ENCODE measurements around the gene HIPK2. TPM values are rescaled to one million over a fixed set of nuclear protein-coding genes. Genes with fewer than 3 reads are reported as not detected.

Gene HIPK2
- total and polyA plus RNA-seq, 8 donors: 3.4 to 103 (median 38.6) TPM

GRCh38 chr7:139681812-139682135 lies 96.0 kb downstream of the HIPK2 start:
- 88 to 97% (median 89%) methylated on average over 4 of the region's 4 CpGs for WGBS, 5 donors

GRCh38 chr7:139681463-139681755 lies 96.4 kb downstream of the HIPK2 start:
- TF ChIP-seq CTCF (IDR thresholded peaks at IDR 0.05): no peak
- no peak for TF ChIP-seq POLR2A (IDR thresholded peaks at IDR 0.05)
- TF ChIP-seq EP300 (IDR thresholded peaks at IDR 0.05): no peak
- no peak for TF ChIP-seq POLR2AphosphoS5 (IDR thresholded peaks at IDR 0.05)
- DNase-seq: no peak

More at GRCh38 chr7:139681812-139682135, 96.0 kb downstream of the HIPK2 start:
- intact Hi-C loops (cut with DNase I; ENCODE audit: low total_unique reads): no loop called here
- peaks cover 0 to 8% (median 2%) of the 10 kb centered on the region in 4 donors for H3K9me3 ChIP-seq
- no peak for DNase-seq
- H3K4me1 ChIP-seq: peaks cover 30 to 59% (median 50%) of the 10 kb centered on the region in 4 donors
- H3K4me3 ChIP-seq: no peak overlapping the region
- H3K27me3 ChIP-seq: no peaks in the 10 kb centered on the region
- H3K36me3 ChIP-seq: peaks cover 0 to 8% (median 6%) of the 10 kb centered on the region in 4 donors
- TF ChIP-seq POLR2AphosphoS5 (IDR thresholded peaks at IDR 0.05): no peak
- no peak for TF ChIP-seq POLR2A (IDR thresholded peaks at IDR 0.05)
- TF ChIP-seq CTCF (IDR thresholded peaks at IDR 0.05): no peak
- no peak for TF ChIP-seq EP300 (IDR thresholded peaks at IDR 0.05)
- H3K27ac ChIP-seq: peak overlapping the region; percentile 6 to 88 (median 81)

GRCh38 chr7:139680676-139681462 lies 96.9 kb downstream of the HIPK2 start:
- Histone ChIP-seq H3K4me1 (peaks cover 30 to 61% (median 52%) of the 10 kb centered on the region in 4 donors), H3K27me3 (no peaks in the 10 kb centered on the region), H3K36me3 (peaks cover 0 to 8% (median 5%) of the 10 kb centered on the region in 4 donors), H3K27ac (peak overlapping the region; percentile 75 to 88 (median 82)), H3K4me3 (no peak overlapping the region), H3K9me3 (peaks cover 0 to 7% (median 2%) of the 10 kb centered on the region in 4 donors)
- intact Hi-C loops (cut with DNase I; ENCODE audit: low total_unique reads): no loop called here
- WGBS, 5 donors: 43 to 61% (median 53%) methylated on average over 10 to 11 of the region's 11 CpGs
- TF ChIP-seq CTCF (IDR thresholded peaks at IDR 0.05): no peak
- TF ChIP-seq POLR2AphosphoS5 (IDR thresholded peaks at IDR 0.05): peak in 2 of 3 donors; percentile 65 to 68
- TF ChIP-seq EP300 (IDR thresholded peaks at IDR 0.05): no peak
- no peak for TF ChIP-seq POLR2A (IDR thresholded peaks at IDR 0.05)
- peak; percentile 57 to 75 for DNase-seq

More at GRCh38 chr7:139681463-139681755, 96.4 kb downstream of the HIPK2 start:
- H3K4me1 ChIP-seq: peaks cover 30 to 59% (median 50%) of the 10 kb centered on the region in 4 donors
- peaks cover 0 to 8% (median 6%) of the 10 kb centered on the region in 4 donors for H3K36me3 ChIP-seq
- no peaks in the 10 kb centered on the region for H3K27me3 ChIP-seq
- H3K27ac ChIP-seq: peak overlapping the region; percentile 75 to 88 (median 82)
- no peak overlapping the region for H3K4me3 ChIP-seq
- intact Hi-C loops (cut with DNase I; ENCODE audit: low total_unique reads): no loop called here
- WGBS, 5 donors: 85 to 98% (median 91%) methylated on average over 6 of the region's 6 CpGs
- H3K9me3 ChIP-seq: peaks cover 0 to 8% (median 2%) of the 10 kb centered on the region in 4 donors

GRCh38 chr7:139679731-139680594 lies 97.8 kb downstream of the HIPK2 start:
- Histone ChIP-seq H3K4me3 (no peak overlapping the region), H3K27me3 (no peaks in the 10 kb centered on the region), H3K9me3 (no peaks in the 10 kb centered on the region), H3K4me1 (peaks cover 39 to 70% (median 57%) of the 10 kb centered on the region in 4 donors), H3K36me3 (peaks cover 0 to 12% (median 0%) of the 10 kb centered on the region in 4 donors), H3K27ac (peak overlapping the region; percentile 75 to 88 (median 82))
- intact Hi-C loops (cut with DNase I; ENCODE audit: low total_unique reads): no loop called here
- 17 to 30% (median 27%) methylated on average over 13 of the region's 13 CpGs for WGBS, 5 donors
- peak; percentile 40 to 61 for DNase-seq
- TF ChIP-seq POLR2A (IDR thresholded peaks at IDR 0.05): no peak

All from stomach (tissue), 9 donors.